Stimulated activated CD8-positive, alpha-beta memory T cell treated with anti-CD3 and anti-CD28 coated beads, Interleukin-15, amount 100 ng/mL, for 4 hours (primary cell): Measurements from ENCODE around the gene VPS37D.
"Not testable (repeated sequence)": the region's sequence is repeated elsewhere in the genome, so short reads cannot be mapped to it uniquely, and the experiment has no call there.

Experiments
- DNase-seq, 2 donors: peaks; one replicate each; pipeline ENCODE4 v3.0.0-alpha.2; 2020; ENCODE audit warnings: low read depth in 2 of 2

The VPS37D gene

GRCh38 chr7:73646785-73647724 lies 20.6 kb upstream of the VPS37D start:
- no peak for DNase-seq

GRCh38 chr7:73647725-73648592 lies 19.7 kb upstream of the VPS37D start:
- no peak for DNase-seq

GRCh38 chr7:73648593-73649332 lies 18.9 kb upstream of the VPS37D start:
- DNase-seq, result no peak

GRCh38 chr7:73649576-73649975 lies 18.1 kb upstream of the VPS37D start:
- DNase-seq, result no peak

- DNase-seq, result no peak
These were observed 17.1 kb upstream of the VPS37D start for GRCh38 chr7:73650524-73650923.

GRCh38 chr7:73652541-73652949 lies 15.1 kb upstream of the VPS37D start:
- no peak for DNase-seq

- not testable (repeated sequence) for DNase-seq
These were observed 12.3 kb upstream of the VPS37D start for GRCh38 chr7:73655309-73655708.

GRCh38 chr7:73659983-73660382 lies 7.6 kb upstream of the VPS37D start:
- DNase-seq, result no peak

- not testable (repeated sequence) for DNase-seq
These were observed 7.0 kb upstream of the VPS37D start for GRCh38 chr7:73660594-73660993.

GRCh38 chr7:73663033-73663432 lies 4.6 kb upstream of the VPS37D start:
- no peak for DNase-seq

GRCh38 chr7:73668103-73668885 lies 663 bp downstream of the VPS37D start:
- no peak for DNase-seq

- DNase-seq, result no peak
These were observed 1.2 kb downstream of the VPS37D start for GRCh38 chr7:73668886-73669230.

GRCh38 chr7:73669288-73669701 lies 1.7 kb downstream of the VPS37D start:
- no peak for DNase-seq

- no peak for DNase-seq
These were observed 2.3 kb downstream of the VPS37D start for GRCh38 chr7:73669858-73670385.

- DNase-seq, result no peak
These were observed 3.7 kb downstream of the VPS37D start for GRCh38 chr7:73671322-73671661.

- no peak for DNase-seq
These were observed 4.3 kb downstream of the VPS37D start for GRCh38 chr7:73671857-73672445.

- no peak for DNase-seq
These were observed 7.0 kb downstream of the VPS37D start for GRCh38 chr7:73674468-73675124.

GRCh38 chr7:73676062-73676461 lies 8.4 kb downstream of the VPS37D start:
- DNase-seq, result not testable (repeated sequence)

- DNase-seq, result no peak
These were observed 11.2 kb downstream of the VPS37D start for GRCh38 chr7:73678862-73679261.

- no peak for DNase-seq
These were observed 12.1 kb downstream of the VPS37D start for GRCh38 chr7:73679709-73680108.
